Testis (tissue), 3 donors: ENCODE results near the gene RPS6KB1. TPM values are rescaled to one million over a fixed set of nuclear protein-coding genes. Genes with fewer than 3 reads are reported as not detected.
A peak's percentile ranks its signal among the peaks of the same experiment; 100 is the strongest.

Experiments used
- DNase-seq: peaks from one replicate; pipeline ENCODE4 v3.0.0-alpha.2; 2019
- H3K27ac ChIP-seq, 2 donors: fragments of 200-600 bp; sonication (generic); one replicate each; pipeline ENCODE4 v1.5.1; 2019
- H3K27me3 ChIP-seq: fragments of 200-600 bp; sonication (generic); one replicate; pipeline ENCODE4 v1.5.1; 2019
- H3K36me3 ChIP-seq: fragments of 200-600 bp; sonication (generic); one replicate; pipeline ENCODE4 v1.5.1; 2017; ENCODE audit warnings: low read depth; ENCODE audit errors: missing control alignments
- H3K4me1 ChIP-seq: fragments of 200-600 bp; sonication (generic); one replicate; pipeline ENCODE4 v1.5.1; 2019
- H3K4me3 ChIP-seq, 2 donors: fragments of 200-600 bp; sonication (generic); one replicate each; pipeline ENCODE4 v1.5.1; 2017 to 2019
- H3K9me3 ChIP-seq: fragments of 200-600 bp; sonication (generic); one replicate; pipeline ENCODE4 v1.5.1; 2017
- CTCF ChIP-seq, 3 experiments: fragments of 450-650 bp in 2 of 3; fragments of 200-600 bp in 1 of 3; sonication (generic) in 1 of 3; IDR thresholded peaks; one replicate each; pipeline ENCODE4 v1.5.1; 2016 to 2019; ENCODE audit warnings: antibody characterized with exemption in 3 of 3, mild to moderate bottlenecking in 2 of 3, moderate library complexity in 1 of 3
- POLR2A ChIP-seq: fragments of 450-650 bp; IDR thresholded peaks from one replicate; pipeline ENCODE4 v1.6.1; 2017; ENCODE audit warnings: antibody characterized with exemption, mild to moderate bottlenecking, moderate library complexity
- WGBS, 2 donors: methylation state at CpG; one replicate each; pipeline ENCODE4 v1.1.5; 2018; 5-methylcytosine and 5-hydroxymethylcytosine counted together
- intact Hi-C: fragments of 100-400 bp; cut with DNase I; formaldehyde crosslinking; loops from one replicate; pipeline ENCODE4 v1.15.1; 2023; ENCODE audit warnings: low total_unique reads
- polyA plus RNA-seq: library from polyadenylated mRNA; stranded (reverse); fragments of 350-450 nt; fragmentation: Illumina TruSeq; extraction: RNeasy Lipid Tissue Mini Kit (QIAGEN cat#74804); gene quantifications from one replicate; pipeline ENCODE4 v1.2.3, GENCODE V29; 2014; ENCODE audit warnings: low read depth, low replicate concordance; ENCODE audit not compliant: insufficient read depth
- total RNA-seq, 2 donors: library from RNA; depleted of rRNA; stranded (reverse); fragments of >200 nt; gene quantifications; one replicate each; pipeline ENCODE4 v1.2.3, GENCODE V29; 2016

The RPS6KB1 gene
- total and polyA plus RNA-seq, 3 donors from 2014 or later, result 13.3 to 46.1 (median 44.5) TPM

- Histone ChIP-seq H3K27ac (no peak overlapping the region), H3K9me3 (no peaks in the 10 kb centered on the region), H3K4me3 (no peak overlapping the region), H3K27me3 (no peaks in the 10 kb centered on the region), H3K36me3 (no peaks in the 10 kb centered on the region), H3K4me1 (no peaks in the 10 kb centered on the region)
- intact Hi-C loops, result no loop called here
- WGBS, 2 donors, result 93 to 96% methylated on average over 3 of the region's 3 CpGs
- TF ChIP-seq POLR2A, result no peak
- TF ChIP-seq CTCF (IDR thresholded peaks at IDR 0.05), result no peak
- no peak for DNase-seq
These were observed 14.3 kb upstream of the RPS6KB1 start for GRCh38 chr17:59878624-59879023.

GRCh38 chr17:59884861-59885260 lies 8.1 kb upstream of the RPS6KB1 start:
- no peak for DNase-seq
- Histone ChIP-seq H3K36me3 (no peaks in the 10 kb centered on the region), H3K27me3 (no peaks in the 10 kb centered on the region), H3K9me3 (no peaks in the 10 kb centered on the region), H3K27ac (no peak overlapping the region), H3K4me1 (no peaks in the 10 kb centered on the region), H3K4me3 (no peak overlapping the region)
- 94 to 95% methylated on average over 9 of the region's 9 CpGs for WGBS, 2 donors
- TF ChIP-seq CTCF (IDR thresholded peaks at IDR 0.05), result no peak
- TF ChIP-seq POLR2A, result no peak
- intact Hi-C loops, result no loop called here

GRCh38 chr17:59888145-59888750 lies 4.7 kb upstream of the RPS6KB1 start:
- Histone ChIP-seq H3K36me3 (no peaks in the 10 kb centered on the region), H3K27me3 (no peaks in the 10 kb centered on the region), H3K9me3 (no peaks in the 10 kb centered on the region), H3K4me1 (peaks cover 5% of the 10 kb centered on the region), H3K27ac (no peak overlapping the region), H3K4me3 (no peak overlapping the region)
- TF ChIP-seq CTCF (IDR thresholded peaks at IDR 0.05), result no peak
- no peak for TF ChIP-seq POLR2A
- WGBS, 2 donors, result 94 to 97% methylated on average over 8 of the region's 8 CpGs
- no peak for DNase-seq
- intact Hi-C loops, result no loop called here

- intact Hi-C loops, result no loop called here
- WGBS, 2 donors, result 88 to 99% methylated on average over 2 of the region's 2 CpGs
- Histone ChIP-seq H3K27me3 (no peaks in the 10 kb centered on the region), H3K27ac (no peak overlapping the region), H3K4me3 (no peak overlapping the region), H3K36me3 (no peaks in the 10 kb centered on the region), H3K9me3 (no peaks in the 10 kb centered on the region), H3K4me1 (peaks cover 5% of the 10 kb centered on the region)
- no peak for DNase-seq
- no peak for TF ChIP-seq CTCF (IDR thresholded peaks at IDR 0.05)
- TF ChIP-seq POLR2A, result no peak
These were observed 2.2 kb upstream of the RPS6KB1 start for GRCh38 chr17:59890720-59891119.

- no peaks in the 10 kb centered on the region for H3K9me3 ChIP-seq
- peak overlapping the region; percentile 37 to 76 for H3K27ac ChIP-seq
These were observed 534 bp upstream of the RPS6KB1 start for GRCh38 chr17:59892251-59892923.

More at GRCh38 chr17:59892251-59892923, 534 bp upstream of the RPS6KB1 start:
- intact Hi-C loops, result no loop called here
- Histone ChIP-seq H3K27me3 (no peaks in the 10 kb centered on the region), H3K4me1 (peaks cover 5% of the 10 kb centered on the region), H3K4me3 (peak overlapping the region; percentile 59 to 80), H3K36me3 (no peaks in the 10 kb centered on the region)
- DNase-seq, result peak; percentile 18
- 3 to 5% methylated on average over 25 of the region's 25 CpGs for WGBS, 2 donors
- TF ChIP-seq CTCF (IDR thresholded peaks at IDR 0.05) (no peak), POLR2A (no peak)
